IMR-90 (cell line): ENCODE measurements around the gene COX7A2L. TPM values are rescaled to one million over a fixed set of nuclear protein-coding genes. Genes with fewer than 3 reads are reported as not detected.

Experiments used
- ATAC-seq: fragments of 200-7000 bp; cut with Tn5 transposase; 2 replicates; pipeline ENCODE4 v1.9.1; 2020; ENCODE audit warnings: low read depth, mild to moderate bottlenecking, moderate library complexity
- BruUV-seq: library from RNA; stranded (reverse); fragments of 400-500 nt; replicated peaks from 2 replicates; lab custom pipeline; 2021; lab: Mats Ljungman, UMichigan
- CTCF ChIA-PET: fragments of 300-600 bp; formaldehyde crosslinking; extraction: SDS; loops from one replicate; lab custom pipeline; 2021; ENCODE audit warnings: antibody characterized with exemption; lab: Yijun Ruan, JAX
- POLR2A ChIA-PET: fragments of 300-600 bp; sonication (Branson Sonifier 250); formaldehyde crosslinking; loops from one replicate; lab custom pipeline; 2022; ENCODE audit warnings: antibody characterized with exemption; ENCODE audit not compliant: unreplicated experiment; lab: Charles Lee
- DNase-seq: peaks from one replicate; pipeline ENCODE4 v3.0.0; 2013
- H2AFZ ChIP-seq: replicated peaks from 2 replicates; pipeline ENCODE3; 2013; ENCODE audit warnings: low read length, mild to moderate bottlenecking; ENCODE audit not compliant: poor library complexity
- H2AK5ac ChIP-seq: 2 replicates; pipeline ENCODE4 v1.6.1; 2013; ENCODE audit warnings: low read depth, low read length, inconsistent platforms
- H2AK9ac ChIP-seq: replicated peaks from 2 replicates; pipeline ENCODE3; 2013; ENCODE audit warnings: mild to moderate bottlenecking, low read depth, low read length, moderate library complexity; ENCODE audit not compliant: poor library complexity
- H2BK120ac ChIP-seq: 2 replicates; pipeline ENCODE4 v1.6.1; 2013; ENCODE audit warnings: low read depth, low read length, inconsistent platforms
- H2BK15ac ChIP-seq: 3 replicates; pipeline ENCODE4 v1.6.1; 2013; ENCODE audit warnings: low read depth, low read length, inconsistent platforms
- H2BK20ac ChIP-seq: 2 replicates; pipeline ENCODE4 v1.6.1; 2013; ENCODE audit warnings: low read depth, mild to moderate bottlenecking, inconsistent platforms, low read length, moderate library complexity
- H2BK5ac ChIP-seq: 2 replicates; pipeline ENCODE4 v1.6.1; 2013; ENCODE audit warnings: mild to moderate bottlenecking, low read depth, low read length, inconsistent platforms; ENCODE audit not compliant: poor library complexity, severe bottlenecking
- H3K14ac ChIP-seq: replicated peaks from 2 replicates; pipeline ENCODE4 v1.6.1; 2013; ENCODE audit warnings: low read depth, low read length, inconsistent platforms
- H3K18ac ChIP-seq: 2 replicates; pipeline ENCODE4 v1.6.1; 2013; ENCODE audit warnings: low read depth, low read length, control low read depth
- H3K23ac ChIP-seq: 2 replicates; pipeline ENCODE4 v1.6.1; 2013; ENCODE audit warnings: low read depth, low read length, inconsistent platforms
- H3K27ac ChIP-seq: 2 replicates; pipeline ENCODE4 v1.5.1; 2013; ENCODE audit warnings: mild to moderate bottlenecking, control low read depth, low read length; ENCODE audit not compliant: insufficient read depth
- H3K27me3 ChIP-seq: 2 replicates; pipeline ENCODE4 v1.6.1; 2013; ENCODE audit warnings: low read length; ENCODE audit not compliant: control insufficient read depth, insufficient read depth
- H3K36me3 ChIP-seq: 2 replicates; pipeline ENCODE4 v1.6.1; 2013; ENCODE audit warnings: low read length, mixed read lengths; ENCODE audit not compliant: control insufficient read depth, insufficient read depth
- H3K4ac ChIP-seq: 2 replicates; pipeline ENCODE4 v1.6.1; 2013; ENCODE audit warnings: low read depth, low read length, inconsistent platforms
- H3K4me1 ChIP-seq: 2 replicates; pipeline ENCODE4 v1.6.1; 2013; ENCODE audit warnings: low read length, mixed read lengths; ENCODE audit not compliant: control insufficient read depth, insufficient read depth
- H3K4me2 ChIP-seq: 2 replicates; pipeline ENCODE4 v1.6.1; 2013; ENCODE audit warnings: low read depth, mild to moderate bottlenecking, control low read depth, low read length, moderate library complexity
- H3K4me3 ChIP-seq: 2 replicates; pipeline ENCODE4 v1.5.1; 2013; ENCODE audit warnings: low read depth, mild to moderate bottlenecking, control low read depth, low read length, moderate library complexity; ENCODE audit not compliant: insufficient read depth
- H3K56ac ChIP-seq: 2 replicates; pipeline ENCODE4 v1.6.1; 2013; ENCODE audit warnings: low read length, inconsistent platforms; ENCODE audit not compliant: insufficient read depth; ENCODE audit errors: extremely low read depth
- H3K79me1 ChIP-seq, 2 experiments: 2 replicates each; pipeline ENCODE4 v1.6.1; 2013; ENCODE audit warnings: low read length in 2 of 2, inconsistent platforms in 1 of 2, low read depth in 1 of 2
- H3K9ac ChIP-seq: 2 replicates; pipeline ENCODE4 v1.6.1; 2013; ENCODE audit warnings: low read depth, low read length, control low read depth
- H3K9me1 ChIP-seq: 2 replicates; pipeline ENCODE4 v1.6.1; 2013; ENCODE audit warnings: low read length, inconsistent platforms; ENCODE audit not compliant: insufficient read depth
- H3K9me3 ChIP-seq: 2 replicates; pipeline ENCODE4 v1.6.1; 2013; ENCODE audit warnings: low read length; ENCODE audit not compliant: control insufficient read depth, insufficient read depth
- H4K20me1 ChIP-seq: 2 replicates; pipeline ENCODE4 v1.6.1; 2013; ENCODE audit warnings: low read length, inconsistent platforms; ENCODE audit not compliant: insufficient read depth
- H4K5ac ChIP-seq: 2 replicates; pipeline ENCODE4 v1.6.1; 2013; ENCODE audit warnings: mild to moderate bottlenecking, low read depth, low read length, control low read depth
- H4K8ac ChIP-seq, 2 experiments: 2 replicates each; pipeline ENCODE4 v1.6.1; 2013; ENCODE audit warnings: low read depth in 2 of 2, low read length in 2 of 2, control low read depth in 1 of 2, inconsistent platforms in 1 of 2
- H4K91ac ChIP-seq: 2 replicates; pipeline ENCODE4 v1.6.1; 2013; ENCODE audit warnings: low read depth, low read length, inconsistent platforms; ENCODE audit not compliant: insufficient read depth
- BHLHE40 ChIP-seq: fragments of 150-350 bp; IDR thresholded peaks from 2 replicates; pipeline ENCODE4 v1.6.1; 2016; ENCODE audit warnings: mild to moderate bottlenecking, low read depth, low read length
- CEBPB ChIP-seq: IDR thresholded peaks from 2 replicates; pipeline ENCODE4 v1.6.1; 2012; ENCODE audit warnings: low read depth, low read length, improper control_type of control experiment
- CHD1 ChIP-seq: IDR thresholded peaks from 2 replicates; pipeline ENCODE4 v1.6.1; 2012; ENCODE audit warnings: low read depth, low read length, improper control_type of control experiment
- FOS ChIP-seq: fragments of 150-350 bp; IDR thresholded peaks from 2 replicates; pipeline ENCODE4 v1.6.1; 2016; ENCODE audit warnings: low read depth, low read length
- MAFK ChIP-seq: IDR thresholded peaks from 2 replicates; pipeline ENCODE4 v1.6.1; 2012; ENCODE audit warnings: low read depth, low read length, improper control_type of control experiment
- MAZ ChIP-seq: IDR thresholded peaks from 2 replicates; pipeline ENCODE4 v1.6.1; 2012; ENCODE audit warnings: low read depth, mild to moderate bottlenecking, low read length, improper control_type of control experiment, moderate library complexity, borderline replicate concordance
- MXI1 ChIP-seq: IDR thresholded peaks from 2 replicates; pipeline ENCODE4 v1.6.1; 2012; ENCODE audit warnings: low read depth, mild to moderate bottlenecking, low read length, moderate library complexity, borderline replicate concordance
- NFE2L2 ChIP-seq: fragments of 150-350 bp; IDR thresholded peaks from 2 replicates; pipeline ENCODE4 v1.6.1; 2016; ENCODE audit warnings: low read depth, mild to moderate bottlenecking, low read length
- POLR2A ChIP-seq: IDR thresholded peaks from 2 replicates; pipeline ENCODE4 v1.6.1; 2012; ENCODE audit warnings: mild to moderate bottlenecking, low read depth, low read length
- RAD21 ChIP-seq: IDR thresholded peaks from 2 replicates; pipeline ENCODE4 v1.6.1; 2012; ENCODE audit warnings: low read length, improper control_type of control experiment
- RCOR1 ChIP-seq: IDR thresholded peaks from 2 replicates; pipeline ENCODE4 v1.6.1; 2012; ENCODE audit warnings: mild to moderate bottlenecking, low read length, improper control_type of control experiment; ENCODE audit not compliant: insufficient replicate concordance
- RFX5 ChIP-seq: IDR thresholded peaks from 2 replicates; pipeline ENCODE4 v1.8.0; 2012; ENCODE audit warnings: low read depth, mild to moderate bottlenecking, low read length, moderate library complexity
- SMC3 ChIP-seq: fragments of 150-350 bp; IDR thresholded peaks from 2 replicates; pipeline ENCODE4 v1.6.1; 2016; ENCODE audit warnings: low read depth, mild to moderate bottlenecking, antibody characterized with exemption, low read length, moderate library complexity
- WGBS, 2 experiments: methylation state at CpG; one replicate each; pipeline versions ENCODE4 v1.1.5 to v1.1.7; 2013; ENCODE audit warnings: missing lambda C conversion rate in 2 of 2; ENCODE audit not compliant: insufficient read length in 1 of 2; ENCODE audit errors: extremely low coverage in 2 of 2; 5-methylcytosine and 5-hydroxymethylcytosine counted together
- dilution Hi-C: fragments of 300-500 bp; cut with HindIII; formaldehyde crosslinking; loops from one replicate; pipeline ENCODE4 v1.14.3; 2018; ENCODE audit warnings: low sequenced_read_pairs; ENCODE audit not compliant: unreplicated experiment
- in situ Hi-C: fragments of 300-500 bp; cut with MboI; formaldehyde crosslinking; loops from 3 replicates; pipeline ENCODE4 v1.14.3; 2019; ENCODE audit warnings: low sequenced_read_pairs, inconsistent platforms, mixed read lengths
- intact Hi-C: fragments of 100-400 bp; cut with micrococcal nuclease; formaldehyde crosslinking; loops from 2 replicates; pipeline ENCODE4 v1.10.0; 2022
- polyA plus RNA-seq, 3 experiments: library from polyadenylated mRNA; depleted of rRNA; stranded (reverse); fragments of >200 nt; gene quantifications; 2 replicates each; pipeline ENCODE4 v1.2.3, GENCODE V29; 2012; ENCODE audit warnings: low replicate concordance in 1 of 3
- total RNA-seq: library from RNA; depleted of rRNA; stranded (reverse); fragments of >200 nt; gene quantifications from 2 replicates; pipeline ENCODE4 v1.2.3, GENCODE V29; 2012
- TF ChIP-seq, protein P1 (sequence below): fragments of 150-350 bp; IDR thresholded peaks from 2 replicates; pipeline ENCODE4 v1.6.1; 2016; ENCODE audit warnings: low read depth, mild to moderate bottlenecking, low read length, moderate library complexity, borderline replicate concordance
- TF ChIP-seq, protein P2 (sequence below): fragments of 150-350 bp; IDR thresholded peaks from 2 replicates; pipeline ENCODE4 v1.6.1; 2017; ENCODE audit warnings: mild to moderate bottlenecking, antibody characterized with exemption, low read length, low read depth
- TF ChIP-seq, protein P3 (sequence below): conservative IDR thresholded peaks from 2 replicates; pipeline ENCODE4 v1.5.1; 2012; ENCODE audit warnings: mild to moderate bottlenecking, low read depth, low read length, improper control_type of control experiment

COX7A2L gene
- total and polyA plus RNA-seq, 2 of the 4 experiments (the other 2 are of a cell fraction) = 123 to 132 TPM

DNA sequence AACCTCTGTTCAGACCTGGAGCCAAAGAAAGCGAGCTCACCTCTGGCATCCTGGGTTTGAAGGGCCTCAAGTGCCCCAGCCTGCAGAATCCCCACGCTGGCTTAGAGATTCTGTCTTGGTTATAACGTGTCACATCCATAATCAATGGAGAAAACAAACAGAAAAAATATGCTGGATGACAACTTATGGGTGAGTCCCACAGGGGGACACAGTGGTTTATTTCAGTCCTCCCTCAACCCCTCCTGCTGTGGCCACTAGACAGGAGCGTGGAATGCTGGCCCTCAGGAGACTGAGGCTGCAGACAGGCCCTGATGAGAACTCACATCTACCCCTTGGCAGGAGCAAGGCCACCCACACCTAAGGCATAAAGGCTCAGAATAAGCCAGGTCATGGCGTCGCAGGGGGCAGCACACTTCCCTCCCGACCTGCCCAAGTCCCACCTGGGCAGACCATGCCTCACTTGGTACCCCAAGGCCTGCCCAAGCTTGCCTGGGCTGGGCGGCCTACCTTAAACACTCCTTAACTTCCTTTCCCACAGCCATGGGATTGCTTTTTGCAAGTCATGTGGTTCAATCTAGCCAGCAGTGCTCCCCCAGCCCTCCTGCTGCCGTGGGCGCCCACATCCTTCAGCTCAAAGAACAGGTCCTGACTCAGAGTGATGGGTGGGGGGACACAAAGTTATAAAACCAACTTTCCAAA is 19.9 kb downstream of the COX7A2L start:
- intact Hi-C loops = no loop called here
- Histone ChIP-seq H4K20me1 (peaks cover 6% of the 10 kb centered on the region), H2AK9ac (no peak overlapping the region), H3K4me1 (peaks cover 15% of the 10 kb centered on the region), H3K36me3 (peaks cover 39% of the 10 kb centered on the region), H3K14ac (no peak overlapping the region), H3K4ac (no peak overlapping the region), H4K91ac (no peak overlapping the region), H2BK20ac (no peak overlapping the region), H3K27ac (no peak overlapping the region), H2BK5ac (peak overlapping the region; percentile 12), H4K5ac (no peak overlapping the region), H3K4me3 (no peak overlapping the region), H3K79me1 (peaks cover 35 to 79% of the 10 kb centered on the region in 2 experiments), H3K9me3 (no peaks in the 10 kb centered on the region), H2BK15ac (no peak overlapping the region), H3K27me3 (no peaks in the 10 kb centered on the region), H2BK120ac (no peak overlapping the region), H3K23ac (no peak overlapping the region), H3K4me2 (no peak overlapping the region), H3K9ac (no peak overlapping the region), H3K56ac (no peak overlapping the region), H3K9me1 (peaks cover 32% of the 10 kb centered on the region), H4K8ac (no peak overlapping the region), H2AK5ac (peak overlapping the region; percentile 45; the same call in 1 of the 2 replicates), H2AFZ (no peak overlapping the region), H3K18ac (no peak overlapping the region)
- dilution Hi-C loops = no loop called here
- ATAC-seq = no peak
- ChIA-PET CTCF (no interaction called here), POLR2A (no interaction called here)
- WGBS, 2 experiments = 89% methylated on average over 1 of the region's 10 CpGs; no CpG with 5 or more reads in 1 of the 2 experiments
- in situ Hi-C loops = no loop called here
- no peak for TF ChIP-seq MAFK
- TF ChIP-seq BHLHE40 = no peak
- no peak for TF ChIP-seq RFX5
- TF ChIP-seq CEBPB = no peak
- TF ChIP-seq MAZ = no peak
- TF ChIP-seq MXI1 = no peak
- no peak for TF ChIP-seq CHD1
- TF ChIP-seq RAD21 = no peak
- TF ChIP-seq, protein P1, sequence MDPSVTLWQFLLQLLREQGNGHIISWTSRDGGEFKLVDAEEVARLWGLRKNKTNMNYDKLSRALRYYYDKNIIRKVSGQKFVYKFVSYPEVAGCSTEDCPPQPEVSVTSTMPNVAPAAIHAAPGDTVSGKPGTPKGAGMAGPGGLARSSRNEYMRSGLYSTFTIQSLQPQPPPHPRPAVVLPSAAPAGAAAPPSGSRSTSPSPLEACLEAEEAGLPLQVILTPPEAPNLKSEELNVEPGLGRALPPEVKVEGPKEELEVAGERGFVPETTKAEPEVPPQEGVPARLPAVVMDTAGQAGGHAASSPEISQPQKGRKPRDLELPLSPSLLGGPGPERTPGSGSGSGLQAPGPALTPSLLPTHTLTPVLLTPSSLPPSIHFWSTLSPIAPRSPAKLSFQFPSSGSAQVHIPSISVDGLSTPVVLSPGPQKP = no peak
- TF ChIP-seq, protein P2, sequence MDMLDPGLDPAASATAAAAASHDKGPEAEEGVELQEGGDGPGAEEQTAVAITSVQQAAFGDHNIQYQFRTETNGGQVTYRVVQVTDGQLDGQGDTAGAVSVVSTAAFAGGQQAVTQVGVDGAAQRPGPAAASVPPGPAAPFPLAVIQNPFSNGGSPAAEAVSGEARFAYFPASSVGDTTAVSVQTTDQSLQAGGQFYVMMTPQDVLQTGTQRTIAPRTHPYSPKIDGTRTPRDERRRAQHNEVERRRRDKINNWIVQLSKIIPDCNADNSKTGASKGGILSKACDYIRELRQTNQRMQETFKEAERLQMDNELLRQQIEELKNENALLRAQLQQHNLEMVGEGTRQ = no peak
- TF ChIP-seq, protein P3, sequence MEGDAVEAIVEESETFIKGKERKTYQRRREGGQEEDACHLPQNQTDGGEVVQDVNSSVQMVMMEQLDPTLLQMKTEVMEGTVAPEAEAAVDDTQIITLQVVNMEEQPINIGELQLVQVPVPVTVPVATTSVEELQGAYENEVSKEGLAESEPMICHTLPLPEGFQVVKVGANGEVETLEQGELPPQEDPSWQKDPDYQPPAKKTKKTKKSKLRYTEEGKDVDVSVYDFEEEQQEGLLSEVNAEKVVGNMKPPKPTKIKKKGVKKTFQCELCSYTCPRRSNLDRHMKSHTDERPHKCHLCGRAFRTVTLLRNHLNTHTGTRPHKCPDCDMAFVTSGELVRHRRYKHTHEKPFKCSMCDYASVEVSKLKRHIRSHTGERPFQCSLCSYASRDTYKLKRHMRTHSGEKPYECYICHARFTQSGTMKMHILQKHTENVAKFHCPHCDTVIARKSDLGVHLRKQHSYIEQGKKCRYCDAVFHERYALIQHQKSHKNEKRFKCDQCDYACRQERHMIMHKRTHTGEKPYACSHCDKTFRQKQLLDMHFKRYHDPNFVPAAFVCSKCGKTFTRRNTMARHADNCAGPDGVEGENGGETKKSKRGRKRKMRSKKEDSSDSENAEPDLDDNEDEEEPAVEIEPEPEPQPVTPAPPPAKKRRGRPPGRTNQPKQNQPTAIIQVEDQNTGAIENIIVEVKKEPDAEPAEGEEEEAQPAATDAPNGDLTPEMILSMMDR = no peak
- no peak for TF ChIP-seq NFE2L2
- TF ChIP-seq SMC3 = no peak
- no peak for TF ChIP-seq POLR2A
- TF ChIP-seq RCOR1 = no peak
- TF ChIP-seq FOS = no peak
- no peak for DNase-seq
- no TSS peak for BruUV-seq
